OCI-LY1 (cell line): ENCODE results near the gene TARS3.

Experiments used
- H2AFZ ChIP-seq: fragments of 200-600 bp; sonication (generic), shearing (Covaris generic); 2 replicates; pipeline ENCODE4 v1.6.0; 2014; ENCODE audit warnings: antibody characterized with exemption, mild to moderate bottlenecking, low read length
- H3F3A ChIP-seq: fragments of 200-600 bp; sonication (generic), shearing (Covaris generic); 2 replicates; pipeline ENCODE4 v1.6.0; 2014; ENCODE audit warnings: mild to moderate bottlenecking, antibody characterized with exemption, low read length, moderate library complexity; ENCODE audit not compliant: insufficient read depth
- H3K27ac ChIP-seq: fragments of 200-600 bp; sonication (generic); 2 replicates; pipeline ENCODE4 v1.5.1; 2014; ENCODE audit warnings: low read length, mixed run types, mild to moderate bottlenecking, low read depth; ENCODE audit not compliant: poor library complexity, severe bottlenecking
- H3K27me3 ChIP-seq: fragments of 200-600 bp; sonication (generic); 2 replicates; pipeline ENCODE4 v1.6.0; 2014; ENCODE audit warnings: antibody characterized with exemption, mild to moderate bottlenecking, low read length, moderate library complexity; ENCODE audit not compliant: insufficient read depth
- H3K36me3 ChIP-seq: fragments of 200-600 bp; sonication (generic); 2 replicates; pipeline ENCODE4 v1.6.1; 2014; ENCODE audit warnings: mild to moderate bottlenecking, antibody characterized with exemption, low read length, moderate library complexity, mixed read lengths; ENCODE audit not compliant: insufficient read depth
- H3K4me1 ChIP-seq: fragments of 200-600 bp; sonication (generic); 2 replicates; pipeline ENCODE4 v1.5.1; 2014; ENCODE audit warnings: mild to moderate bottlenecking, low read length, moderate library complexity; ENCODE audit not compliant: insufficient read depth, severe bottlenecking
- H3K4me2 ChIP-seq: fragments of 200-600 bp; sonication (generic), shearing (Covaris generic); 2 replicates; pipeline ENCODE4 v1.6.1; 2014; ENCODE audit warnings: low read length
- H3K4me3 ChIP-seq: fragments of 200-600 bp; sonication (generic); 2 replicates; pipeline ENCODE4 v1.5.1; 2014; ENCODE audit warnings: low read length, low read depth, mild to moderate bottlenecking, mixed read lengths; ENCODE audit not compliant: poor library complexity, severe bottlenecking
- H3K79me2 ChIP-seq: fragments of 200-600 bp; shearing (Covaris generic); 2 replicates; pipeline ENCODE4 v1.6.1; 2016; ENCODE audit warnings: mixed run types, low read length, mixed read lengths; ENCODE audit not compliant: insufficient read depth
- H3K9ac ChIP-seq: fragments of 200-600 bp; sonication (generic), shearing (Covaris generic); 2 replicates; pipeline ENCODE4 v1.6.1; 2014; ENCODE audit warnings: mild to moderate bottlenecking, low read length, mixed read lengths
- H3K9me2 ChIP-seq: fragments of 200-600 bp; sonication (generic), shearing (Covaris generic); 2 replicates; pipeline ENCODE4 v1.6.1; 2014; ENCODE audit warnings: low read depth, mild to moderate bottlenecking, low read length, mixed read lengths
- H3K9me3 ChIP-seq: fragments of 200-600 bp; shearing (Covaris generic); 2 replicates; pipeline ENCODE4 v1.6.1; 2014; ENCODE audit warnings: low read length, mixed read lengths
- H4K20me1 ChIP-seq: fragments of 200-600 bp; sonication (generic), shearing (Covaris generic); 2 replicates; pipeline ENCODE4 v1.6.0; 2016; ENCODE audit warnings: mild to moderate bottlenecking, low read length; ENCODE audit not compliant: insufficient read depth
- EZH2 ChIP-seq: fragments of 200-600 bp; sonication (generic), shearing (Covaris generic); IDR thresholded peaks from 2 replicates; pipeline ENCODE4 v1.8.0; 2017; ENCODE audit warnings: borderline replicate concordance, mixed run types, mild to moderate bottlenecking, antibody characterized with exemption, low read length, moderate library complexity, mixed read lengths
- TF ChIP-seq, protein P1 (sequence below): fragments of 200-600 bp; sonication (generic), shearing (Covaris generic); IDR thresholded peaks from 2 replicates; pipeline ENCODE4 v1.5.1; 2017; ENCODE audit warnings: mild to moderate bottlenecking, antibody characterized with exemption, low read length, moderate library complexity, mixed read lengths

The TARS3 gene

DNA sequence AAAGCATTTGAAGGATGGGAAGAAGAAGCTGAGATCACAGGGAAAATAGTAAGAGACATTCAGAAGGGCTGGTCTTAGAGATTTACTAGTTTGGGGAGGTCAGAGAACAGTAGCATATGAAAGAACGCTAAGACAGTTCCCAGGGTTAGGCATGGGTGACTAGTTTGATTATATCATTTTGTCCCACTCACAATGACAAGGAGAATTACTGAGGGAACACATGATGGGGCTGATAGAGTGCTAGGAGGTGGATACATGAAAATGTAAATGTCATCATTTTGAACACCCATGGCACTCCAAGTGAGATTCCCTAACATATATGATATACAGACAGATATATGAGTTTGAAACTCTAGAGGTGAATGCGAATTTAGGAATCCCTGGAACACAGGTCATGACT lies 9.3 kb upstream of the TARS3 start:
- no peak overlapping the region for H3K4me3 ChIP-seq
- H2AFZ ChIP-seq = no peak overlapping the region
- no peak for TF ChIP-seq EZH2
- TF ChIP-seq, protein P1, sequence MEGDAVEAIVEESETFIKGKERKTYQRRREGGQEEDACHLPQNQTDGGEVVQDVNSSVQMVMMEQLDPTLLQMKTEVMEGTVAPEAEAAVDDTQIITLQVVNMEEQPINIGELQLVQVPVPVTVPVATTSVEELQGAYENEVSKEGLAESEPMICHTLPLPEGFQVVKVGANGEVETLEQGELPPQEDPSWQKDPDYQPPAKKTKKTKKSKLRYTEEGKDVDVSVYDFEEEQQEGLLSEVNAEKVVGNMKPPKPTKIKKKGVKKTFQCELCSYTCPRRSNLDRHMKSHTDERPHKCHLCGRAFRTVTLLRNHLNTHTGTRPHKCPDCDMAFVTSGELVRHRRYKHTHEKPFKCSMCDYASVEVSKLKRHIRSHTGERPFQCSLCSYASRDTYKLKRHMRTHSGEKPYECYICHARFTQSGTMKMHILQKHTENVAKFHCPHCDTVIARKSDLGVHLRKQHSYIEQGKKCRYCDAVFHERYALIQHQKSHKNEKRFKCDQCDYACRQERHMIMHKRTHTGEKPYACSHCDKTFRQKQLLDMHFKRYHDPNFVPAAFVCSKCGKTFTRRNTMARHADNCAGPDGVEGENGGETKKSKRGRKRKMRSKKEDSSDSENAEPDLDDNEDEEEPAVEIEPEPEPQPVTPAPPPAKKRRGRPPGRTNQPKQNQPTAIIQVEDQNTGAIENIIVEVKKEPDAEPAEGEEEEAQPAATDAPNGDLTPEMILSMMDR = no peak
- no peak overlapping the region for H3K27ac ChIP-seq
- H3K4me2 ChIP-seq = no peak overlapping the region
- H3K27me3 ChIP-seq = 0 out of 2 replicates have a peak, but pooled peaks cover 5% of the 10 kb centered on the region
- no peaks in the 10 kb centered on the region for H3K9me2 ChIP-seq
- H4K20me1 ChIP-seq = no peaks in the 10 kb centered on the region
- no peaks in the 10 kb centered on the region for H3K4me1 ChIP-seq
- H3F3A ChIP-seq = no peaks in the 10 kb centered on the region
- no peaks in the 10 kb centered on the region for H3K36me3 ChIP-seq
- H3K79me2 ChIP-seq = no peaks in the 10 kb centered on the region
- H3K9ac ChIP-seq = no peak overlapping the region
- no peaks in the 10 kb centered on the region for H3K9me3 ChIP-seq

DNA sequence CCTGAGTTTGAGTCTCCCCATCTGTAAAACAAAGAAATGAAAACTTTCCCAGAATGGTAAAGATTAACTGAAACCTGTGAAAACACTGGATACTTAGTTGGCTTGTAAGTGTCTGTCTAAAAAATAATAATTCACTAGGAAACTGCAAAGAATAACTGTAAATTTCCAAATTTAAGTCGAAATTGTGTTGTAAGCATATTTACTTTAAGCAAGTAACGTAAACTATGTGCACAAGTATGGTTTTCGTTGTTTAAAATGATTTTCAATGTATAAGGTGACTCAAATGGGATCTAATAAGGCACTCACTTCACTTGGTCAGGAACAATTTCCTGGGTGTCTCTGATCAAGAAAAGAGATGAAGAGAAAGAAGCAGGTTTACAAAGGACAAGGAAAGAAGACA lies 8.5 kb upstream of the TARS3 start:
- Histone ChIP-seq H3K27me3 (0 out of 2 replicates have a peak, but pooled peaks cover 5% of the 10 kb centered on the region), H3K9me3 (no peaks in the 10 kb centered on the region), H3K9me2 (no peaks in the 10 kb centered on the region), H3K9ac (no peak overlapping the region), H3K36me3 (no peaks in the 10 kb centered on the region), H4K20me1 (no peaks in the 10 kb centered on the region), H3K4me3 (no peak overlapping the region), H3K4me2 (no peak overlapping the region), H3K27ac (no peak overlapping the region), H3F3A (no peaks in the 10 kb centered on the region), H2AFZ (no peak overlapping the region), H3K4me1 (no peaks in the 10 kb centered on the region), H3K79me2 (no peaks in the 10 kb centered on the region)
- TF ChIP-seq, protein P1 = no peak
- TF ChIP-seq EZH2 = no peak

DNA sequence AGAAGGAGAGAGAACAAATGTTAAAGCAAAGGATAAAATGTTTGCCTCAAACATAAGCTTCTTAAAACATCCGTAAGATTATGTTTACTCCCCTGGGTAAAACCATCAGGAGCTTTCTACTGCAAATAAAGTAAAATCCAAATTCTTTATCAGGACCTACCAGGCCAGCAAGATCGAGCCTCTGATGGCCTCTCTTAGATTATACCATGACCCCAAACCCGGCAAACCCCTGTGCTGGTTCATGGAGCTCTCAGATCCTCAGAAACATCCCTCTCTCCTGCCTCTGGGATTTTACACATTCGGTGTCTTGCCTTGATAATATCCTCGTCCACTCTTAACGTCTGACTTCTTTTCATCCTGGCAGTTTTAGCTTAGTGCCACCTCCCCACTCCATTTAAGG lies 7.5 kb upstream of the TARS3 start:
- no peaks in the 10 kb centered on the region for H3K9me2 ChIP-seq
- H3K9me3 ChIP-seq = no peaks in the 10 kb centered on the region
- H3K36me3 ChIP-seq = no peaks in the 10 kb centered on the region
- no peaks in the 10 kb centered on the region for H4K20me1 ChIP-seq
- no peak overlapping the region for H3K9ac ChIP-seq
- no peak overlapping the region for H3K27ac ChIP-seq
- H3K4me1 ChIP-seq = no peaks in the 10 kb centered on the region
- no peak overlapping the region for H3K4me3 ChIP-seq
- no peak overlapping the region for H2AFZ ChIP-seq
- H3K27me3 ChIP-seq = 0 out of 2 replicates have a peak, but pooled peaks cover 5% of the 10 kb centered on the region
- TF ChIP-seq, protein P1 = no peak
- no peak for TF ChIP-seq EZH2
- H3K4me2 ChIP-seq = no peak overlapping the region
- H3F3A ChIP-seq = no peaks in the 10 kb centered on the region
- no peaks in the 10 kb centered on the region for H3K79me2 ChIP-seq
